ENCODE measurements around the gene STPG4.

STPG4 gene

GRCh38 chr2:47058003-47058931 is 96.8 kb downstream of the STPG4 start:
- Histone ChIP-seq H3F3A (ENCODE audit: insufficient read depth, low read length) (no peaks in the 10 kb centered on the region), H3K9ac (ENCODE audit: low read length) (no peak overlapping the region), H3K27ac (ENCODE audit: low read length) (no peak overlapping the region), H3K9me2 (replicated peaks; ENCODE audit: insufficient read depth, low read length) (no peaks in the 10 kb centered on the region), H3K4me2 (ENCODE audit: low read depth, low read length) (no peak overlapping the region), H3K36me3 (replicated peaks; ENCODE audit: insufficient read depth, low read length) (peaks cover 7% of the 10 kb centered on the region), H3K27me3 (replicated peaks; ENCODE audit: insufficient read depth, low read length) (no peaks in the 10 kb centered on the region), H3K79me2 (ENCODE audit: low read length) (no peaks in the 10 kb centered on the region), H3K4me3 (ENCODE audit: low read length) (no peak overlapping the region), H4K20me1 (ENCODE audit: insufficient read depth, low read length) (no peaks in the 10 kb centered on the region), H3K9me3 (replicated peaks; ENCODE audit: insufficient read depth, low read length) (no peaks in the 10 kb centered on the region), H2AFZ (ENCODE audit: low read length) (no peak overlapping the region), H3K4me1 (ENCODE audit: low read length) (no peaks in the 10 kb centered on the region)
- no peak for TF ChIP-seq EZH2 (optimal IDR thresholded peaks at IDR 0.05; ENCODE audit: low read depth, low read length)
- TF ChIP-seq EZH2phosphoT487 (IDR thresholded peaks at IDR 0.05; ENCODE audit: low read length), result no peak
- TF ChIP-seq CTCF (IDR thresholded peaks at IDR 0.05; ENCODE audit: low read length), result no peak
- DNase-seq, result no peak

GRCh38 chr2:47057687-47058002 is 97.5 kb downstream of the STPG4 start:
- no peak overlapping the region for H3K27ac ChIP-seq (ENCODE audit: low read length)

GRCh38 chr2:47056868-47057686 is 98.0 kb downstream of the STPG4 start:
- Histone ChIP-seq H3K9ac (ENCODE audit: low read length) (no peak overlapping the region), H3K9me2 (replicated peaks; ENCODE audit: insufficient read depth, low read length) (no peaks in the 10 kb centered on the region), H3K27me3 (replicated peaks; ENCODE audit: insufficient read depth, low read length) (no peaks in the 10 kb centered on the region), H3K4me2 (ENCODE audit: low read depth, low read length) (no peak overlapping the region), H4K20me1 (ENCODE audit: insufficient read depth, low read length) (no peaks in the 10 kb centered on the region), H3K9me3 (replicated peaks; ENCODE audit: insufficient read depth, low read length) (no peaks in the 10 kb centered on the region), H3K79me2 (ENCODE audit: low read length) (no peaks in the 10 kb centered on the region), H3K36me3 (replicated peaks; ENCODE audit: insufficient read depth, low read length) (peaks cover 7% of the 10 kb centered on the region; the same call in 1 of the 2 replicates), H2AFZ (ENCODE audit: low read length) (no peak overlapping the region), H3F3A (ENCODE audit: insufficient read depth, low read length) (no peaks in the 10 kb centered on the region), H3K27ac (ENCODE audit: low read length) (no peak overlapping the region), H3K4me3 (ENCODE audit: low read length) (no peak overlapping the region), H3K4me1 (ENCODE audit: low read length) (no peaks in the 10 kb centered on the region)
- no peak for DNase-seq
- TF ChIP-seq EZH2 (optimal IDR thresholded peaks at IDR 0.05; ENCODE audit: low read depth, low read length) (no peak), EZH2phosphoT487 (IDR thresholded peaks at IDR 0.05; ENCODE audit: low read length) (no peak), CTCF (IDR thresholded peaks at IDR 0.05; ENCODE audit: low read length) (no peak)

More at GRCh38 chr2:47057687-47058002, 97.5 kb downstream of the STPG4 start:
- Histone ChIP-seq H3K4me2 (ENCODE audit: low read depth, low read length) (no peak overlapping the region), H3K36me3 (replicated peaks; ENCODE audit: insufficient read depth, low read length) (peaks cover 7% of the 10 kb centered on the region; the same call in 1 of the 2 replicates), H3F3A (ENCODE audit: insufficient read depth, low read length) (no peaks in the 10 kb centered on the region), H3K9ac (ENCODE audit: low read length) (no peak overlapping the region), H3K79me2 (ENCODE audit: low read length) (no peaks in the 10 kb centered on the region), H3K9me2 (replicated peaks; ENCODE audit: insufficient read depth, low read length) (no peaks in the 10 kb centered on the region), H3K27me3 (replicated peaks; ENCODE audit: insufficient read depth, low read length) (no peaks in the 10 kb centered on the region), H3K4me3 (ENCODE audit: low read length) (no peak overlapping the region), H3K4me1 (ENCODE audit: low read length) (no peaks in the 10 kb centered on the region), H3K9me3 (replicated peaks; ENCODE audit: insufficient read depth, low read length) (no peaks in the 10 kb centered on the region), H2AFZ (ENCODE audit: low read length) (no peak overlapping the region), H4K20me1 (ENCODE audit: insufficient read depth, low read length) (no peaks in the 10 kb centered on the region)
- no peak for DNase-seq
- TF ChIP-seq EZH2 (optimal IDR thresholded peaks at IDR 0.05; ENCODE audit: low read depth, low read length) (no peak), CTCF (IDR thresholded peaks at IDR 0.05; ENCODE audit: low read length) (no peak), EZH2phosphoT487 (IDR thresholded peaks at IDR 0.05; ENCODE audit: low read length) (no peak)

Measured in MM.1S (cell line).